ENCODE results near the gene ALDH16A1.

The ALDH16A1 gene

DNA sequence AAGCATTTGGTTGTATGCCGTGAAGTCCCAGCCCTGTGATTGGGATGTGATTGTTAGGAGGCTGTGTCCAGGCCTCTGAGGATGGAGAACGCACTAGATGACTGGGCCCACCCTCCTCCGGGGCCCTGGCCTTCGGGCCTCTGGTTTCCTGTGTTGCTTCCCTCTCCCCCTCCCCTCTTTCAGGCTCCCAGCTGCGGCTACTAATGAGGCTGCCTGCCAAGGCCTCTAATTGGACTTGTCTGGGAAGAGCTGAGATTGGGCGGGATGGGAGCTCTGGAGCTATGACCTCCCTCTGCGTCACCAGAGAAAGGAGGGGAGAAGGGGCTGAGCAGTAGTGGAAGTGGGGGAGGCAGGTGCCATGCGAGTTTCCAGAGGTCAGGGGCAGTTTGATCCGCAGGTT, 39.7 kb upstream of the ALDH16A1 start:
- no peak for DNase-seq (ENCODE audit: low read depth in 1 of 2, low spot score in 1 of 2)
- Histone ChIP-seq H3K27ac (replicated peaks) (no peak overlapping the region), H3K4me3 (replicated peaks; ENCODE audit: insufficient read depth, low read length) (no peak overlapping the region), H3K27me3 (ENCODE audit: insufficient read depth, poor library complexity, severe bottlenecking) (no peaks in the 10 kb centered on the region)
- TF ChIP-seq, protein P1, sequence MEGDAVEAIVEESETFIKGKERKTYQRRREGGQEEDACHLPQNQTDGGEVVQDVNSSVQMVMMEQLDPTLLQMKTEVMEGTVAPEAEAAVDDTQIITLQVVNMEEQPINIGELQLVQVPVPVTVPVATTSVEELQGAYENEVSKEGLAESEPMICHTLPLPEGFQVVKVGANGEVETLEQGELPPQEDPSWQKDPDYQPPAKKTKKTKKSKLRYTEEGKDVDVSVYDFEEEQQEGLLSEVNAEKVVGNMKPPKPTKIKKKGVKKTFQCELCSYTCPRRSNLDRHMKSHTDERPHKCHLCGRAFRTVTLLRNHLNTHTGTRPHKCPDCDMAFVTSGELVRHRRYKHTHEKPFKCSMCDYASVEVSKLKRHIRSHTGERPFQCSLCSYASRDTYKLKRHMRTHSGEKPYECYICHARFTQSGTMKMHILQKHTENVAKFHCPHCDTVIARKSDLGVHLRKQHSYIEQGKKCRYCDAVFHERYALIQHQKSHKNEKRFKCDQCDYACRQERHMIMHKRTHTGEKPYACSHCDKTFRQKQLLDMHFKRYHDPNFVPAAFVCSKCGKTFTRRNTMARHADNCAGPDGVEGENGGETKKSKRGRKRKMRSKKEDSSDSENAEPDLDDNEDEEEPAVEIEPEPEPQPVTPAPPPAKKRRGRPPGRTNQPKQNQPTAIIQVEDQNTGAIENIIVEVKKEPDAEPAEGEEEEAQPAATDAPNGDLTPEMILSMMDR (IDR thresholded peaks at IDR 0.05; ENCODE audit: insufficient read depth, low read length) = no peak
- TF ChIP-seq POLR2AphosphoS5 (IDR thresholded peaks at IDR 0.05; ENCODE audit: low read depth) = no peak
- no peak for TF ChIP-seq REST (IDR thresholded peaks at IDR 0.05; ENCODE audit: insufficient replicate concordance, low read depth)
- TF ChIP-seq SPI1 (IDR thresholded peaks at IDR 0.05; ENCODE audit: borderline replicate concordance, low read depth) = no peak
- no peak for TF ChIP-seq GABPA (IDR thresholded peaks at IDR 0.05; ENCODE audit: low read depth)

- DNase-seq (ENCODE audit: low read depth in 1 of 2, low spot score in 1 of 2) = no peak
- no peak overlapping the region for H3K27ac ChIP-seq (replicated peaks)
- TF ChIP-seq REST (IDR thresholded peaks at IDR 0.05; ENCODE audit: insufficient replicate concordance, low read depth) = no peak
- TF ChIP-seq GABPA (IDR thresholded peaks at IDR 0.05; ENCODE audit: low read depth) = no peak
- TF ChIP-seq SPI1 (IDR thresholded peaks at IDR 0.05; ENCODE audit: borderline replicate concordance, low read depth) = no peak
- TF ChIP-seq, protein P1 (IDR thresholded peaks at IDR 0.05; ENCODE audit: insufficient read depth, low read length) = no peak
- TF ChIP-seq POLR2AphosphoS5 (IDR thresholded peaks at IDR 0.05; ENCODE audit: low read depth) = no peak
- no peaks in the 10 kb centered on the region for H3K27me3 ChIP-seq (ENCODE audit: insufficient read depth, poor library complexity, severe bottlenecking)
- no peak overlapping the region for H3K4me3 ChIP-seq (replicated peaks; ENCODE audit: insufficient read depth, low read length)
These were observed 38.8 kb upstream of the ALDH16A1 start for GRCh38 chr19:49414256-49414655.

DNA sequence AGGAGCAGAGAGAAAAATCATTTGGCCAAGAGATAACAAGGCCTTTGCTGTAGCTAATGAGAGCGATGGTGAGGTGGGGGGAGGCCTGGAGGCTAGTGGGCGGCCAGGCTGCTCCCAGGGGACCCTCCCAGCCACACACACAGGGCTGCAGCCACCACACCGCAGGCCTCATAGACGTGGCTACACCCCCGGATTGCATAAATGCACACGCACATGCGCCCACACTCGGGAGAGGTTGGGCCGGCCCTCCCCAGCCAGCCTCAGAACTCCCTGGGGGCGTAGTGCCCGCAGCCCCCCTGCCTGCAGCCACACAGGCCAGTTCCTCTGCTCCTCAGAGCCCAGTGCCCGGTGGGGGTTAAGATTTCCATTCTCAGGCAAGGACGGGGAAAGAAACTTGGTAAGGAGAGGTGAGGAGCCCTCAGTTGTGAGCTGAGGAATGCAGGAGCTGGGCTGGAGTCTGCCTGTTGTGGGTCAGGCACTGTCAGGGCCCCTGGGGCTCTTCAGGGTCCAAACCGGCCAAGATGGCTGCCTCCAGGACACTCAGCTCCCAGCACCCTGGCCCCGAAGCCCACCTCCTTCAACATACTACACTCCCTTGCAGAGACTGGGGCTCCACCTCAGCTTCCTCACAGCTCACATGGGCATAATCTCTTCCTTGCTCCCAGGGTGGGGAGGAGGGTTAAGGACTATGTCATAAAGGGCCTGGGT, 37.8 kb upstream of the ALDH16A1 start:
- Histone ChIP-seq H3K27ac (replicated peaks) (peak overlapping the region; percentile 71), H3K27me3 (ENCODE audit: insufficient read depth, poor library complexity, severe bottlenecking) (peaks cover 3% of the 10 kb centered on the region), H3K4me3 (replicated peaks; ENCODE audit: insufficient read depth, low read length) (no peak overlapping the region)
- DNase-seq (ENCODE audit: low read depth in 1 of 2, low spot score in 1 of 2) = peak in 1 of 2 experiments; percentile 84
- TF ChIP-seq SPI1 (IDR thresholded peaks at IDR 0.05; ENCODE audit: borderline replicate concordance, low read depth) (peak; percentile 41; the same call in 1 of the 2 replicates), POLR2AphosphoS5 (IDR thresholded peaks at IDR 0.05; ENCODE audit: low read depth) (peak; percentile 70)
- TF ChIP-seq, protein P1 (IDR thresholded peaks at IDR 0.05; ENCODE audit: insufficient read depth, low read length) = no peak

DNA sequence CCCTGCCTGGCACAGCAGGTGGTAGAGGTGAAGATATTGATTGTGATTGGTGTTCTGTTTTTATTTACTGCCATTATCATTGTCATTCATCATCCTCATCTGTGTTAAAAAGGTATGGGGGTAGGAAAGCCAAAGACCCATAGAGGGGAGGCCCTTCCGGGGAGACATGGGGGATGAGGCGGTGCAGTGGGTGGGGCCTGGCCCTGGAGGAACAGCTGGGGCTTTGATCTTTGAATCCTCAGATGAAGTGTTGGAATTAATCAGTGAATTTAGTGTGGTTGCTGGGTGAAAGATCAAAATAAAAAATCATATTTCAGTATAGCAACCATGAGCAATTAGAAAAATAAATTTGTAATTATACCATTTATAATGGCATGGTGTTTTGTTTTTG, 37.2 kb upstream of the ALDH16A1 start:
- no peak for DNase-seq (ENCODE audit: low read depth in 1 of 2, low spot score in 1 of 2)

More for the DNA sequence above, 37.2 kb upstream of the ALDH16A1 start:
- Histone ChIP-seq H3K27ac (replicated peaks) (peak overlapping the region; percentile 71), H3K27me3 (ENCODE audit: insufficient read depth, poor library complexity, severe bottlenecking) (peaks cover 8% of the 10 kb centered on the region), H3K4me3 (replicated peaks; ENCODE audit: insufficient read depth, low read length) (no peak overlapping the region)
- TF ChIP-seq SPI1 (IDR thresholded peaks at IDR 0.05; ENCODE audit: borderline replicate concordance, low read depth) = no peak
- TF ChIP-seq GABPA (IDR thresholded peaks at IDR 0.05; ENCODE audit: low read depth) = no peak
- no peak for TF ChIP-seq POLR2AphosphoS5 (IDR thresholded peaks at IDR 0.05; ENCODE audit: low read depth)

Measured in HL-60 (cell line).